GM23248 (cell line): ENCODE data around the gene TTLL9. TPM values are rescaled to one million over a fixed set of nuclear protein-coding genes. Genes with fewer than 3 reads are reported as not detected.

ENCODE experiments used
- DNase-seq: peaks from one replicate; pipeline ENCODE4 v3.0.0-alpha.2; 2015
- H2AFZ ChIP-seq: fragments of 200-600 bp; sonication (generic); 2 replicates; pipeline ENCODE4 v1.6.1; 2016; ENCODE audit warnings: antibody characterized with exemption
- H3F3A ChIP-seq: fragments of 200-600 bp; sonication (generic); 2 replicates; pipeline ENCODE4 v1.6.1; 2016; ENCODE audit warnings: mild to moderate bottlenecking, antibody characterized with exemption, mixed run types; ENCODE audit not compliant: insufficient read depth
- H3K27ac ChIP-seq: fragments of 200-600 bp; sonication (generic); 2 replicates; pipeline ENCODE4 v1.5.1; 2016; ENCODE audit warnings: mild to moderate bottlenecking
- H3K27me3 ChIP-seq: fragments of 200-600 bp; sonication (generic); replicated peaks from 2 replicates; pipeline ENCODE4 v1.6.1; 2016; ENCODE audit warnings: mild to moderate bottlenecking; ENCODE audit not compliant: insufficient read depth
- H3K36me3 ChIP-seq: fragments of 200-600 bp; sonication (generic); 2 replicates; pipeline ENCODE4 v1.6.1; 2016; ENCODE audit warnings: low read depth, mild to moderate bottlenecking
- H3K4me1 ChIP-seq: fragments of 200-600 bp; sonication (generic); 2 replicates; pipeline ENCODE4 v1.6.1; 2016; ENCODE audit warnings: mild to moderate bottlenecking; ENCODE audit not compliant: insufficient read depth
- H3K4me2 ChIP-seq: fragments of 200-600 bp; sonication (generic); one replicate; pipeline ENCODE4 v1.6.1; 2016; ENCODE audit warnings: mild to moderate bottlenecking; ENCODE audit not compliant: unreplicated experiment
- H3K4me3 ChIP-seq: fragments of 200-600 bp; sonication (generic); 2 replicates; pipeline ENCODE4 v1.5.1; 2016; ENCODE audit warnings: mild to moderate bottlenecking
- H3K79me2 ChIP-seq: fragments of 200-600 bp; sonication (generic); 2 replicates; pipeline ENCODE4 v1.6.1; 2016; ENCODE audit warnings: mild to moderate bottlenecking; ENCODE audit not compliant: insufficient read depth
- H3K9ac ChIP-seq: fragments of 200-600 bp; sonication (generic); 2 replicates; pipeline ENCODE4 v1.6.1; 2016; ENCODE audit warnings: mild to moderate bottlenecking
- H3K9me2 ChIP-seq: fragments of 200-600 bp; sonication (generic); 2 replicates; pipeline ENCODE4 v1.6.1; 2016; ENCODE audit warnings: mixed run types, mild to moderate bottlenecking, moderate library complexity; ENCODE audit not compliant: insufficient read depth
- H3K9me3 ChIP-seq: fragments of 200-600 bp; sonication (generic); one replicate; pipeline ENCODE4 v1.6.1; 2017; ENCODE audit warnings: low read depth
- H4K20me1 ChIP-seq: fragments of 200-600 bp; sonication (generic); 2 replicates; pipeline ENCODE4 v1.6.0; 2016; ENCODE audit not compliant: insufficient read depth
- EZH2 ChIP-seq: fragments of 200-600 bp; sonication (generic); IDR thresholded peaks from 2 replicates; pipeline ENCODE4 v1.6.1; 2018; ENCODE audit warnings: antibody characterized with exemption, mild to moderate bottlenecking; ENCODE audit not compliant: insufficient read depth, poor library complexity, severe bottlenecking
- EZH2phosphoT487 ChIP-seq: fragments of 200-600 bp; sonication (generic); IDR thresholded peaks from 2 replicates; pipeline ENCODE4 v1.6.1; 2018; ENCODE audit warnings: antibody characterized with exemption, moderate library complexity, mild to moderate bottlenecking, low read depth; ENCODE audit not compliant: insufficient read depth
- WGBS, 2 experiments: methylation state at CpG; one replicate each; pipeline ENCODE4 v1.1.6; 2015 to 2017; ENCODE audit warnings: low lambda C conversion rate in 2 of 2, low coverage in 1 of 2; ENCODE audit errors: missing lambda C conversion rate in 2 of 2; 5-methylcytosine and 5-hydroxymethylcytosine counted together
- in situ Hi-C: fragments of 300-500 bp; cut with MboI; formaldehyde crosslinking; loops from 2 replicates; pipeline ENCODE4 v1.15.0; 2020
- polyA plus RNA-seq: library from polyadenylated mRNA; unstranded; fragments of >200 nt; fragmentation: Nextera tagmentation; extraction: Ambion mirVana; gene quantifications from 2 replicates; pipeline ENCODE4 v1.2.1, GENCODE V29; 2016
- total RNA-seq: library from RNA; depleted of rRNA; stranded (reverse); fragments of >200 nt; shearing (Covaris generic); gene quantifications from 2 replicates; pipeline ENCODE4 v1.2.3, GENCODE V29; 2014

The TTLL9 gene
- total and polyA plus RNA-seq, 2 experiments from 2014 or later, result not detected

DNA sequence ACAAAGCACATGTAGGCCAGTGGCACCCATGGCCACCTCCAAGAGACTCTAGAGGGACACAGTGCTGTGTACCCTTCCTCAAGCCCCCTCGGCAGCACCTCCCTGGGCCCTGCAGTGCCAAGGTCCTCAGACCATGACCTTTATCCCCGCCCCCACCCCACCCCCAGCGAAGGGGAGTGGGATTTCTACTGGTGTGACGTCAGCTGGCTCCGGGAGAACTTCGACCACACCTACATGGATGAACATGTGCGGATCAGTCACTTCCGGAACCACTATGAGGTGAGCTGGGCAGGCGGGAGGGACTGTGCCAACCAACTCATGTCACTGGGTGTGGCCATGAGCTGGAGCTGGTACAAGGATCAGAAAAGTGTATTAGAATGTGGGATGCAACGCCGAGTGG, 38.0 kb downstream of the TTLL9 start:
- 64 to 69% methylated on average over 9 to 11 of the region's 11 CpGs for WGBS, 2 experiments
- no peak for DNase-seq
- TF ChIP-seq EZH2phosphoT487, result no peak
- no peak for TF ChIP-seq EZH2
- Histone ChIP-seq H3K36me3 (no peaks in the 10 kb centered on the region), H2AFZ (no peak overlapping the region), H3K9me2 (no peaks in the 10 kb centered on the region), H3K79me2 (no peaks in the 10 kb centered on the region), H3K9ac (no peak overlapping the region), H3K27ac (no peak overlapping the region), H3K9me3 (no peaks in the 10 kb centered on the region), H3K4me3 (no peak overlapping the region), H3K4me1 (no peaks in the 10 kb centered on the region), H3K4me2 (no peak overlapping the region), H4K20me1 (no peaks in the 10 kb centered on the region), H3K27me3 (peaks cover 16% of the 10 kb centered on the region; the same call in 1 of the 2 replicates), H3F3A (no peaks in the 10 kb centered on the region)
- in situ Hi-C loops, result no loop called here

- Histone ChIP-seq H3K9ac (no peak overlapping the region), H3K27me3 (peaks cover 16% of the 10 kb centered on the region; the same call in 1 of the 2 replicates), H3K79me2 (no peaks in the 10 kb centered on the region), H4K20me1 (no peaks in the 10 kb centered on the region), H3K27ac (no peak overlapping the region), H2AFZ (no peak overlapping the region), H3K4me1 (no peaks in the 10 kb centered on the region), H3K36me3 (no peaks in the 10 kb centered on the region), H3K9me2 (no peaks in the 10 kb centered on the region), H3K4me3 (no peak overlapping the region), H3K9me3 (no peaks in the 10 kb centered on the region), H3F3A (no peaks in the 10 kb centered on the region), H3K4me2 (no peak overlapping the region)
- WGBS, 2 experiments, result 66 to 70% methylated on average over 14 to 17 of the region's 17 CpGs
- no peak for DNase-seq
- TF ChIP-seq EZH2phosphoT487, result no peak
- no peak for TF ChIP-seq EZH2
- in situ Hi-C loops, result no loop called here
These were observed 39.0 kb downstream of the TTLL9 start for GRCh38 chr20:31909253-31910070.

- Histone ChIP-seq H3K9me2 (no peaks in the 10 kb centered on the region), H4K20me1 (no peaks in the 10 kb centered on the region), H3K36me3 (no peaks in the 10 kb centered on the region), H3K9ac (no peak overlapping the region), H3F3A (no peaks in the 10 kb centered on the region), H2AFZ (no peak overlapping the region), H3K4me2 (no peak overlapping the region), H3K4me3 (no peak overlapping the region), H3K79me2 (no peaks in the 10 kb centered on the region), H3K9me3 (no peaks in the 10 kb centered on the region), H3K4me1 (no peaks in the 10 kb centered on the region), H3K27me3 (peaks cover 20% of the 10 kb centered on the region; the same call in 1 of the 2 replicates), H3K27ac (no peak overlapping the region)
- TF ChIP-seq EZH2phosphoT487, result no peak
- no peak for TF ChIP-seq EZH2
- WGBS, 2 experiments, result 39 to 43% methylated on average over 4 of the region's 4 CpGs
- in situ Hi-C loops, result no loop called here
- DNase-seq, result no peak
These were observed 39.8 kb downstream of the TTLL9 start for GRCh38 chr20:31910071-31910803.

DNA sequence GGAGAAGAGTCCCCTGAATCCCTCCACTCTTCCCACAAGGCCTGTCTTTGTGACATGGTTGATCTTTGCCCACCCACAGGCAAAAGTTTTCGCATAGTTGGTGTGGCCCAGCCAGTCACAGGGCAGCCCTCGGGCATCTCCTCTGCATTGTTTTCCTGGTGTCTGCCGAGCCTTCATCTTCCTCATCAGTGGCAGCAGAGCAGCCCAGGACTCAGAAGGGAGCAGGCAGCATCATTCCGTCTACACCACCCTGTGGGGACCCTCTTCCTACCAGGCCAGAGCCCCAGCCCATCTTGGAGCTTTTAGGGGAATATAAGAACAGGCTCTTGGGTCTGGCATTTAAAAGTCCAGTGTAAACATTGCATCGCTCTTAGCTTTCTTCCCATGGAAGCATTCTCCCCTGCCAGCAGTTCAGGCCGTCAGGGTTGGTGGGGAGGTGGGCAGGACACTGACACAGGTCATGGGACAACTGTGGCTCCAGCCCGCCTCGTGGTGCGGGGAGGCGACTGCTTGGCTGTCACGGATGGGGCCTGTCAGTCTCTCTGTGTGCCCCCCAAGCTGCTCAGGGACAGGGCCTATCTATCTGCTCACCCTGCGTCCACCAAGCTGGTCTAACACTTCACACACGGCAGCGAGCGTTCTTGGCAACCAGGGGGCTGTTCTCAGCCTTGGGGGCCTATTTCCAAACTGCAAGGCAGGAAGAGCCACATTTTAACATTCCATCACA, 43.2 kb downstream of the TTLL9 start:
- no peak for TF ChIP-seq EZH2
- no peak for TF ChIP-seq EZH2phosphoT487
- WGBS, 2 experiments, result 58 to 60% methylated on average over 15 of the region's 15 CpGs
- H3K4me1 ChIP-seq, result no peaks in the 10 kb centered on the region

More for the DNA sequence above, 43.2 kb downstream of the TTLL9 start:
- H3F3A ChIP-seq, result no peaks in the 10 kb centered on the region
- no peak overlapping the region for H2AFZ ChIP-seq
- in situ Hi-C loops, result no loop called here
- H3K4me3 ChIP-seq, result no peak overlapping the region
- no peaks in the 10 kb centered on the region for H3K9me2 ChIP-seq
- peaks cover 38% of the 10 kb centered on the region; the same call in 1 of the 2 replicates for H3K27me3 ChIP-seq
- no peak overlapping the region for H3K27ac ChIP-seq
- no peaks in the 10 kb centered on the region for H4K20me1 ChIP-seq
- H3K9ac ChIP-seq, result no peak overlapping the region
- no peaks in the 10 kb centered on the region for H3K79me2 ChIP-seq
- no peak for DNase-seq
- H3K4me2 ChIP-seq, result no peak overlapping the region
- H3K9me3 ChIP-seq, result no peaks in the 10 kb centered on the region
- no peaks in the 10 kb centered on the region for H3K36me3 ChIP-seq
